HG03095 (cell line): ENCODE data around the gene RCSD1.

ENCODE experiments used
- ATAC-seq: cut with Tn5 transposase; IDR thresholded peaks from one replicate; pipeline ENCODE4 v1.9.1; 2021; ENCODE audit warnings: moderate library complexity; ENCODE audit not compliant: unreplicated experiment

The RCSD1 gene

GRCh38 chr1:167640051-167640450, 10.0 kb downstream of the RCSD1 start:
- no peak for ATAC-seq

GRCh38 chr1:167641786-167642500, 11.9 kb downstream of the RCSD1 start:
- ATAC-seq, result no peak

- no peak for ATAC-seq
These were observed 12.4 kb downstream of the RCSD1 start for GRCh38 chr1:167642501-167642826.

GRCh38 chr1:167643441-167643840, 13.4 kb downstream of the RCSD1 start:
- ATAC-seq, result no peak

- ATAC-seq, result no peak
These were observed 14.5 kb downstream of the RCSD1 start for GRCh38 chr1:167644551-167644950.

GRCh38 chr1:167645140-167645541, 15.1 kb downstream of the RCSD1 start:
- ATAC-seq, result no peak

- ATAC-seq, result no peak
These were observed 15.8 kb downstream of the RCSD1 start for GRCh38 chr1:167645625-167646414.

GRCh38 chr1:167648252-167648849, 18.3 kb downstream of the RCSD1 start:
- ATAC-seq, result no peak

- ATAC-seq, result no peak
These were observed 19.1 kb downstream of the RCSD1 start for GRCh38 chr1:167648978-167649744.

- ATAC-seq, result peak; percentile 79
These were observed 20.5 kb downstream of the RCSD1 start for GRCh38 chr1:167650269-167651160.

GRCh38 chr1:167651161-167651693, 21.2 kb downstream of the RCSD1 start:
- no peak for ATAC-seq

GRCh38 chr1:167654975-167655575, 25.0 kb downstream of the RCSD1 start:
- no peak for ATAC-seq

- ATAC-seq, result no peak
These were observed 26.6 kb downstream of the RCSD1 start for GRCh38 chr1:167656657-167657056.

GRCh38 chr1:167658574-167659328, 28.7 kb downstream of the RCSD1 start:
- ATAC-seq, result no peak

- ATAC-seq, result no peak
These were observed 29.4 kb downstream of the RCSD1 start for GRCh38 chr1:167659450-167659849.

- ATAC-seq, result no peak
These were observed 29.8 kb downstream of the RCSD1 start for GRCh38 chr1:167659881-167660280.

GRCh38 chr1:167661527-167662426, 31.7 kb downstream of the RCSD1 start:
- ATAC-seq, result no peak
